Amygdala (tissue), 56 donors: ENCODE results near the gene PRKCZ.

Experiments
- DNase-seq, 56 donors: peaks; one replicate each; lab custom pipeline; 2025; lab: John Stamatoyannopoulos, UW

Gene PRKCZ

GRCh38 chr1:2049718-2050431, at the start of gene PRKCZ:
Gene PRKCZ (plus strand): TSS chr1:2050411. CDS start chr1:2050631, 220 bp downstream.
- DNase-seq: peak in 8 of 56 donors; percentile 17 to 43 (median 28)

- no peak for DNase-seq
Measured at GRCh38 chr1:2000432-2000831, 49.8 kb upstream of the PRKCZ start.

DNA sequence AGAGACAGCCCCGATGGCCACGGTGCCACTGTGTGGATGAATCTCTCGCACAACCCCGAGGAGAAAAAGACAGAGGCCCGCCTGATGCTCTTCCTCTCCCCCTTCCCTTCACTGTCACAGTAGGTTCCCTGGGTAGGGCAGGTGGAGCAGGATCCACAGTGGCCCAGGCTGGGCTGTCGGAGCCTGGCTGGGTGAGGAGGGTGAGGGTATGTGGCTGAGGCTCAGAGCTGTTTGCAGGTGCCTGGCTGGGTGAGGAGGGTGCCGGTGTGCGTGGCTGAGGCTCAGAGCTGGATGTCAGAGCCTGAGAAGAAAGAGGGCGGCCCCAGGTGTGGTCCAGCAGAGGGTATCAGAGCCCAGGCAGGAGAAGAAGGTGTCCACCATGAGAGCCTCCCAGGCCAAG, 49.4 kb upstream of the PRKCZ start:
- no peak for DNase-seq

DNA sequence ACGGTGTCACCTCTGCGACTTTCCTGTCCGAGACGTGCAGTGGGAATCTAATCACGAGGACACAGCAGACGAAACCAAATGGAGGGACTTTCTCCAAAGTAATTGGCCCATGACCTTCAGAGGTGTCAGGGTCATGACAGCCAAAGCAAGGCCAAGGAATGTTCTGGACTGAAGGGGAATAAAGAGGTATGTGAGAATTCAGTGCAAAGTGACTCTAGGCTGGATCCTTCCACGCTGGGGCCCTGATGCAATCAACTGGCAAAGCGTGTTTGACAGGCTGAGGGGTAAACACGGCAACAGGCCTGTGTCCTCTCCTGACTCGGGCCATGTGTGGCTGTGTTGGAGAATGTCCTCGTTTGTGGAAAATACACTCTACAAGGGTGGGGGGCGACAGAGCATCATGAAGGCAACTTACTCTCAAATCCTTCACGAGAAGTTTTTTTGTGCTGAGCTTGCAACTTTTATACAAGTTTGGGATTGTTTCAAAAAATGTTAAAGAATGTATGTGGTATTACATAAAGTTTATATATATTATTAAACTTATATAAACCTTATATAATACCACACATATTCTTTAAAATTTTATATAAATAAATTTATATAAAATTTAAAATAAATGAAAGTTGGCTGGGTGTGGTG, 48.3 kb upstream of the PRKCZ start:
- DNase-seq: no peak

- DNase-seq: peak in 16 of 56 donors; percentile 12 to 66 (median 40)
Measured at GRCh38 chr1:2003541-2004131, 46.6 kb upstream of the PRKCZ start, which contains the start of gene CFAP74. Gene CFAP74 (minus strand): TSS chr1:2003786. CDS start chr1:1990956, 12,830 bp downstream.

GRCh38 chr1:2004856-2005255, 45.4 kb upstream of the PRKCZ start:
- DNase-seq: no peak

GRCh38 chr1:2009101-2010053, 40.8 kb upstream of the PRKCZ start:
- DNase-seq: no peak

DNA sequence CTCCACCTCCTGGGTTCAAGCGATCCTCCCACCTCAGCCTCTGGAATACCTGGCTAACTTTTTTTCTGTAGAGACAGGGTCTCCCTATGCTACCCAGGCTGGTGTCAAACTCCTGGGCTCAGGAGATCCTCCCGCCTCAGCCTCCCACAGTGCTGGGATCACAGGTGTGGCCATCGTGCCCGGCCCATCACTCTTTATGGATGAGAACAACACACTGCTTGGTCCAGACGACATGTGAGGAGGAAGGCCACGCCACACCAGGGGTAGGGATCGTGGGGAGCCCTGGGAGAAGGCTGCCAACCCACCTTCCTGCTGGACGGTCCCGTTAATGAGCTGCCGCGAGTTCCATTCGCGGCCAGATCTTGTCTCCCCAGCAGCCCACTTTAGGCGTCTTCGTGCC, 36.0 kb upstream of the PRKCZ start:
- no peak for DNase-seq

GRCh38 chr1:2014741-2015735, 35.2 kb upstream of the PRKCZ start:
- no peak for DNase-seq

DNA sequence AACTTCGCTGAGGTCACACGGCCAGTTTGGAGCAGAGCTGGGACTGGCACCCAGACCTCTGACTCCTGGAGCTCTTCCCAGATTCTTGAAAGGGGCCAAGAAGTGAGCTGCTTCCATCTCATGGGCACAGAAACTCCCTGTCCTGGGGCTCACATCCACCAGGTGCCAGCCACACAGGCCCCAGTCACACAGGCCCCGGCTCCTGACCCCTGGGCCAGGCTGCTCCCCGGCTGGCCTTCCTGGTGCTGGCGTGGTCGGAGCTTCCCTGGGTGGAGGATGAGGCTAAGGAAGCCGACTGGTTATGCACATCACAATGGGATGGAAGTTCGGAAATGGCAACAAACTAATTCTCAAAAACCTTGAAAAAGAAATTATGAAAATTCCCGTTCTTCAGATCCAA, 34.1 kb upstream of the PRKCZ start:
- no peak for DNase-seq

GRCh38 chr1:2018217-2019171, 31.7 kb upstream of the PRKCZ start:
- no peak for DNase-seq

- no peak for DNase-seq
Measured at GRCh38 chr1:2019172-2019543, 31.1 kb upstream of the PRKCZ start, which contains the start of gene GABRD. Gene GABRD (plus strand): TSS chr1:2019345. CDS start chr1:2019424, 79 bp downstream.

DNA sequence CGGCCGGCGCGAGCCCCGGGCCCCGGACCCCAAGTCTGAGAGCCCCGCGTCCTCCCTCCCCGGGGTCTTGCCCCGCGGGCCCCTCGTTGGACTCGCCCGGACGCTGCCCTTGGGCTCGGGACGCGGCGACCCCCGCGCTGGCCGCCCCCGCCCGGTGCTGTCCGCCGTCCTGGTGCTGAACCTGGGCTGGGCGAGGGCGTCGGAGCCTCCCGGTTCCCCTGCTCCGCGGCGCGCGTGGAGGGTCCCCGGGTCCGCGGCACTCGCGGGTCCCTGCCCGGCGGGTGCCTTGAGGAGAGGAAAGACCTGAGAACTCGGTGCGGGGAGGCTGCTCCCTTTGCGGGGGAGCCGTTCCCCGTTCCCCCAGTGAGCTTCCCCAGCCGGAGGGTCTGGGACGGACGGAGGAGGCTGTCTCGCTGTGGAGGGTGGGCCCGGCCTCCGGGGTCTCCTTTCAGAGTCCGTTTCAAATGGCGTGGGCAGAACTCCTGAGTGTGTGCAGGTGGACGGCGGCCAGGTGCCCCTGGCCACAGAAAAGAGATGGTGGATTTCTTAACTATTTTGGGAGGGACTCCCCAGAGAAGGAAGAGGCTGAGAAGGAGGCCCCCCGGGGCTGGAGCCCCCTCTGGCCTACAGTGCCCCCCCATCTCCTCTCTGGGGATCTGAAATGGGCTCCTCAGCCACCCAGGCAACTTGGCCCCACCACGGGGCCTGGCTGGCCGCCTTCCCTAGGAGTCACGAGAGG, 30.5 kb upstream of the PRKCZ start:
- DNase-seq: no peak

DNA sequence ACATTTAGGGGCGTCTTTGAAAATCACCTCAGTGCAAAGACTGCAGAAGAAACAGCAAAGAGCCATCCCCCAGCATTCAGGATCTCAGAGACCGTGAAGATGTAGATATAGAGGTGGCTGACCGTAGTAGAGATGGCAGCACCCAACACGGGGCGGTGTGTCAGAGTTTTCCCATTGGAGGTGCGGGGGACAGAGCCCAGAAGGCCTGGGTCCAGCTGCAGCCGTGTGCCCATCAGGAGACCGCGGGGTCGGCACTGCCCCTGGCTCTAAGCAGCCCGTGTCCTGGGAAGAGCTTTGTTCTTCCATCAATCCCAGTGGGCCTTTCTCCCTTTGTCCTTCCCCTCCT, 29.9 kb upstream of the PRKCZ start:
- DNase-seq: no peak

- peak in 18 of 56 donors; percentile 11 to 62 (median 34) for DNase-seq
Measured at GRCh38 chr1:2021550-2021949, 28.7 kb upstream of the PRKCZ start.

- no peak for DNase-seq
Measured at GRCh38 chr1:2022063-2022770, 28.0 kb upstream of the PRKCZ start.

GRCh38 chr1:2023187-2023586, 27.0 kb upstream of the PRKCZ start:
- no peak for DNase-seq
